HG03196 (cell line): ENCODE results near the gene ARFIP1.

ENCODE experiments used
- ATAC-seq: cut with Tn5 transposase; IDR thresholded peaks from one replicate; pipeline ENCODE4 v1.9.1; 2021; ENCODE audit not compliant: unreplicated experiment

The ARFIP1 gene

DNA sequence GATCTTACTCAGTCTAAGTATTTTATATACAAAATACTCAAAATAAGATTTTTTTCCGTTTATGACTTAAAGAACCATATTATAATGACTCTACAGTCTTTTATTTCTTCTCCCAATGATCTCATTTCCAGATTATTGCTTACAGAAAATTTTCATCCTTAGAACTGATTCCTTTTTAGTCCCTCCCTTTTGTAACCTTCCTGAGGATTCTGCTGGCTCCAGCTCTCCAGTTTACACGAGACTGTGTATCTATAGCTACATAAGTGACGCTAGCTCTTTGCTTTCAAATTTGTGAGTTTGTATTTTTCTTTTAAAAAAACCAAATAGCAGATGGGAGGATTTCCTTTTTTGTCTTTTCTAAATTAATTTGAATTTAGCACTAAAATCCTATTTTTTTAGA is 180.3 kb downstream of the ARFIP1 start:
- ATAC-seq = no peak

DNA sequence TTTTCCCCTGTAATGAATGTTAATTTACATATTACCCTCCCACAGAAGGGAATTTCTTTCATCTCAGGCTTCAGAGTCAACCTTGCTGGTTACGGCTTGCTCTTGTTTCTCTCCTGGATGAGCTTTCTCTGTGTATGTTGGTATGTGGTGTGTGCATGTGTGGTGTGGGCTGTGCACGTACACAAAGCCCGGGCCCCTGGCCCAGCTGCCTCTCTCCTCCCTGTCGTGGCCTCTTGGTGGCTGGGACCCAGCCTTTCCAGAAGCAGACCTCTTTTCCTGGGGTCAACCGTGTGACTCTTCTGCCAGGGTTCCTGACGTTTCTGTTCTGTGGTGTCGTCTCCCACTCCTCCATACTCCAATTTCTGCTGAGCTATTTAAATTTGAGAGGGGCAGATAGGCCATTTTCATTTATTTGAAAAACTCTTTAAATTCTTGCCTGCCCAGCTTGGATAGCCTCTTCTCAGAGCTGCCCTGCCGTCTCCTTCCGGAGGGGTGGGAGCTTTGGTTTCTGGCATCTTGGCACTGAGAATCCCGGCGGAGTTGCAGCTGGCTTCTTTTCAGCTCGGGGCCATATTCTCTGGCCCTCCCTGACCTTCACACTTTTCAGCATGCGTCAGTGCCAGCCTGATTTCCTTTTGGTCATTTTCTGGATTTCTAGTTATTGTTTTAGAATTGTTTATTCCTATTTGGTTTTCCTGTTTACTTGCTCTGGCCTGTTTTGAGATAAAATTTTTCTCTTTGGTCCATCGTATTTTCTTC is 181.4 kb downstream of the ARFIP1 start:
- ATAC-seq = no peak

DNA sequence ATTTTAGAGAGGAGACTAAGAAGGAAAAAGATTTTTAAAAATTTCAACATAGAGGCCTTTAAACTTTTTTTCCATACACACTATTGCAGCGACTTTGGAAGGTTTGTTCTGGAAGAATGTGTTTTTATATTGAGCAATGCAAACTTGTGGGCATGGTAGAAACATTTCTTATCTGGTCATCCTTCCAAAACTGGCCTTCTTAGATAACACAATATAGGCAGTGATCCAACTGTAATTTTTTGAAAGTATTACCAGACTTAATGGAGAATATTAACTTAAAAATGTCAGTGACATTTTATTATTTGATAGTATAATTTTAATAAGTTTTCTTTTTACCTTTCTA is 182.0 kb downstream of the ARFIP1 start:
- no peak for ATAC-seq
